NT2/D1 (cell line): Measurements from ENCODE around the gene IMPDH2.

Source experiments
- DNase-seq: peaks from one replicate; pipeline ENCODE4 v3.0.0-alpha.2; 2011; ENCODE audit warnings: low read depth, low spot score
- H3K27me3 ChIP-seq: 2 replicates; pipeline ENCODE4 v1.6.0; 2011; ENCODE audit warnings: mild to moderate bottlenecking; ENCODE audit not compliant: insufficient read length, insufficient read depth
- H3K36me3 ChIP-seq: 2 replicates; pipeline ENCODE4 v1.6.1; 2011; ENCODE audit warnings: mild to moderate bottlenecking, low read length, mixed read lengths; ENCODE audit not compliant: insufficient read depth, insufficient read length
- H3K4me1 ChIP-seq: 2 replicates; pipeline ENCODE4 v1.5.1; 2011; ENCODE audit not compliant: insufficient read depth, insufficient read length
- H3K4me3 ChIP-seq: 2 replicates; pipeline ENCODE4 v1.5.1; 2011; ENCODE audit warnings: low read depth; ENCODE audit not compliant: insufficient read length
- H3K9ac ChIP-seq: 2 replicates; pipeline ENCODE4 v1.6.0; 2011; ENCODE audit warnings: low read depth; ENCODE audit not compliant: insufficient read length
- H3K9me3 ChIP-seq: 2 replicates; pipeline ENCODE4 v1.5.1; 2011; ENCODE audit warnings: mild to moderate bottlenecking, low read length; ENCODE audit not compliant: insufficient read depth
- SUZ12 ChIP-seq: IDR thresholded peaks from 2 replicates; pipeline ENCODE4 v1.6.1; 2011; ENCODE audit not compliant: insufficient read length, insufficient read depth; ENCODE audit errors: extremely low read depth
- YY1 ChIP-seq: IDR thresholded peaks from 2 replicates; pipeline ENCODE4 v1.6.1; 2011; ENCODE audit not compliant: insufficient read length, insufficient read depth
- ZNF274 ChIP-seq: IDR thresholded peaks from 2 replicates; pipeline ENCODE4 v1.6.1; 2011; ENCODE audit warnings: mild to moderate bottlenecking, low read depth, low read length

IMPDH2 gene

DNA sequence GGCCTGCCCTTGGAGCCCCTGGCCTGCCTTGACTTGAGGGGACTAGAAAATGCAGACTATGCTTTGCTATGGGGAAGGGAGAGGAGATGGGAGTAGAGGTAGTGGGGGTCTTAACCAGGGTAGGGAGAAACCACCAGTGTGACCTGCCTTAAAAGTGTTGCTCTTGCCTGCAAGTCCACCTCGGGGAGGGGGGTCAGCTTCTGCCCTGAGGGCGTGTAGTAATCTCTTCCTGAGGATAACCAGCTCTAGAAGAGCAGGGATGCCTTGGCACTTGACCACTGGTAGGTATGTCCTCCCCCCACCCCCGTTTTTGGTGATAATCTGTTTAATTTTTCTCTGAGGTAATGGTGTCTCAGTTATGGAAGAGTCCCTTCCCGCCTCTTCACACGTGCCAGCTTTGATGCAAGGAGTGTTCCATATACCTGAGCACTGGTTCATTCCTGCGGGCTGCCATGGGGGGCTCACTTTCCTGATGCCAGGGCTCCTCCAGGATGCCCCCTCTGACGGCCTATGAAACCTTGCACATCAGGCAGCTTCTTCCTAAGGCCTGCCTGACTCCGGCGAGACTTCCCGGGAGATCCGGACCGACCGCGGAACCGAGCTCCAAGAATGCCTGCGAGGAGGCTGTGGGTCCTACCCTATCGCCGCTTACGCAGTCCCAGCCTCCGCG, 39.9 kb downstream of the IMPDH2 start:
- peaks cover 6% of the 10 kb centered on the region for H3K4me1 ChIP-seq
- peak overlapping the region; percentile 95 for H3K9ac ChIP-seq
- H3K27me3 ChIP-seq: peaks cover 4% of the 10 kb centered on the region
- no peaks in the 10 kb centered on the region for H3K9me3 ChIP-seq
- TF ChIP-seq ZNF274: no peak
- no peak for TF ChIP-seq YY1
- no peak for TF ChIP-seq SUZ12
- DNase-seq: no peak
- peaks cover 32% of the 10 kb centered on the region for H3K36me3 ChIP-seq
- H3K4me3 ChIP-seq: peak overlapping the region; percentile 87

DNA sequence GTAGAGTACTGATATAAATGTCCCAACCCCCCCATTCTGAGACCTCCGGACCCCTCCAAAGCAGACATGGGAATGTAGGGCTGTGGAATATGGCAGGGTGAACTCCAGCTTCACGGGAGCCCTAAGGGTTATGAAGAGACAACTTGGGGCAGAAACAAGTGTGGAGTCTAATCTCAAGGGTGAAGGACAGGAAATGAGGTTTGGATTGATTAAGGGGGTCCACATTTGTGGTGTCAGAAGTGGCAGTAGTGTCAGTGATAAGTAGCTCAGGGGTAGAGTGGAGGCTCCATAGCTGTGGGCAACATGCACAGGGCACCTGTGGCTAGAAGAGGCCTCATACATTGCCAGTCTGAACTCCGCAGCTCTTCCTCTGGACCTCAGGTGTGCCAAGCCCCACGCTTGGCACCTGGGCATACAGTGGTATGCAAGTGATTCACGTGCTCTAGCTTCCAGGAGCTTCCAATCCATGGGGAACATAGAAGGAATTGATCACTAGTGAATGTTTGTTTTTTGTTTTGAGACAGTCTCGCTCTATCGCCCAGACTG, 43.3 kb downstream of the IMPDH2 start:
- H3K4me1 ChIP-seq: peaks cover 5% of the 10 kb centered on the region
- no peaks in the 10 kb centered on the region for H3K9me3 ChIP-seq
- H3K27me3 ChIP-seq: peaks cover 4% of the 10 kb centered on the region
- H3K36me3 ChIP-seq: peaks cover 49% of the 10 kb centered on the region
- no peak overlapping the region for H3K9ac ChIP-seq
- TF ChIP-seq SUZ12 (no peak), YY1 (no peak), ZNF274 (no peak)
- no peak for DNase-seq
- H3K4me3 ChIP-seq: no peak overlapping the region

DNA sequence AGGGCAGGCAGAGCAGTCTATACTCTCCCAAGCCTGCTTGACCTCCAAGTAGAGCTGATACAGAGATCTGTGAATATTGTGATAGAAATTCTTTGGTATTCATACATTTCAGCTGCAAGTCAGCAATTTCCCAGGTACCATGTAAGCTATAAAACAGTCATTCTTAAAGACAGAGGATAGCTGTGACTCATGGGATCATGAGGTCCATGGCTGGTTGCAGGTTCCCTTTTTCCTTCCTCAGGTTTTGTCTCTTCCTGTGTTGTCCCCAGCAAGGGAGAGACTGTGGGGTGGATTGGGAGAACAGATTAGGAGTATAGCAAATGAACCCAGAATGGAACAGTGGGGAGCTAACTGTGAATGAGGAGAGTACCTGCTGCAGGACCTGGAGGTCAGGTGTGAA, 44.5 kb downstream of the IMPDH2 start:
- Histone ChIP-seq H3K9ac (no peak overlapping the region), H3K4me3 (no peak overlapping the region), H3K4me1 (peaks cover 5% of the 10 kb centered on the region), H3K27me3 (no peaks in the 10 kb centered on the region), H3K36me3 (peaks cover 60% of the 10 kb centered on the region), H3K9me3 (no peaks in the 10 kb centered on the region)
- DNase-seq: no peak
- TF ChIP-seq YY1 (no peak), ZNF274 (no peak), SUZ12 (no peak)

GRCh38 chr3:48983096-48983495, 46.1 kb downstream of the IMPDH2 start:
- no peaks in the 10 kb centered on the region for H3K27me3 ChIP-seq
- TF ChIP-seq ZNF274 (no peak), SUZ12 (no peak)

GRCh38 chr3:48982686-48983085, 46.5 kb downstream of the IMPDH2 start:
- Histone ChIP-seq H3K9ac (no peak overlapping the region), H3K27me3 (no peaks in the 10 kb centered on the region), H3K36me3 (peaks cover 79% of the 10 kb centered on the region), H3K4me1 (peaks cover 2% of the 10 kb centered on the region), H3K9me3 (no peaks in the 10 kb centered on the region), H3K4me3 (no peak overlapping the region)
- no peak for TF ChIP-seq YY1
- TF ChIP-seq SUZ12: no peak
- TF ChIP-seq ZNF274: no peak
- DNase-seq: no peak

More at GRCh38 chr3:48983096-48983495, 46.1 kb downstream of the IMPDH2 start:
- peaks cover 2% of the 10 kb centered on the region for H3K4me1 ChIP-seq
- no peaks in the 10 kb centered on the region for H3K9me3 ChIP-seq
- H3K36me3 ChIP-seq: peaks cover 75% of the 10 kb centered on the region
- no peak for DNase-seq
- H3K4me3 ChIP-seq: no peak overlapping the region
- H3K9ac ChIP-seq: no peak overlapping the region

- no peaks in the 10 kb centered on the region for H3K27me3 ChIP-seq
- no peak for TF ChIP-seq ZNF274
- no peak for TF ChIP-seq YY1
- TF ChIP-seq SUZ12: no peak
- no peak for DNase-seq
- H3K36me3 ChIP-seq: peaks cover 82% of the 10 kb centered on the region
- no peaks in the 10 kb centered on the region for H3K9me3 ChIP-seq
- H3K9ac ChIP-seq: no peak overlapping the region
- H3K4me3 ChIP-seq: no peak overlapping the region
- H3K4me1 ChIP-seq: peaks cover 2% of the 10 kb centered on the region
Observed at GRCh38 chr3:48982016-48982415, 47.2 kb downstream of the IMPDH2 start.

DNA sequence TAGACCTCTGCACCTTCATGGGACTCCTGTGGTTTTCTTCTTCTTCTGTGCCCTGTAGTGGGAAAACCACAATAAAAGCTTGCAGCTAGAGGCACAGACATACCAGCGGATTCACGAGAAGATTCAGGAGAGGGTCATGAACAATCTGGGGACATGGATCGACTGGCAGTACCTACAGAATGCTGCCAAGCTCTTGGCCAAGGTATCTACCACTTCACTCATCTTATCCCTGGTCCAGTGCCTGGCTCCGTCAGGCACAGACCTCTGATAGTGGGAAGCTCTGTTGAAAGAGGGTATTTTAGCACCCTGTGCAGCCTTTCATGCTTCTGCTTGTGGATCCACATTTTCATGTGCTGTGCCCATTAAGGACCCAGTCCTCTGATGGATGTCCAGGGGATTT, 48.9 kb downstream of the IMPDH2 start:
- H3K4me3 ChIP-seq: no peak overlapping the region
- peaks cover 2% of the 10 kb centered on the region for H3K4me1 ChIP-seq
- no peak overlapping the region for H3K9ac ChIP-seq
- no peaks in the 10 kb centered on the region for H3K27me3 ChIP-seq
- no peaks in the 10 kb centered on the region for H3K9me3 ChIP-seq
- no peak for TF ChIP-seq SUZ12
- TF ChIP-seq YY1: no peak
- TF ChIP-seq ZNF274: no peak
- no peak for DNase-seq
- H3K36me3 ChIP-seq: peaks cover 85% of the 10 kb centered on the region
